Putamen (tissue), 1 donor: ENCODE data around the gene MTSS2.

Source experiments
- DNase-seq: peaks from one replicate; pipeline ENCODE4 v3.0.0-alpha.2; 2016; ENCODE audit warnings: low spot score

MTSS2 gene

DNA sequence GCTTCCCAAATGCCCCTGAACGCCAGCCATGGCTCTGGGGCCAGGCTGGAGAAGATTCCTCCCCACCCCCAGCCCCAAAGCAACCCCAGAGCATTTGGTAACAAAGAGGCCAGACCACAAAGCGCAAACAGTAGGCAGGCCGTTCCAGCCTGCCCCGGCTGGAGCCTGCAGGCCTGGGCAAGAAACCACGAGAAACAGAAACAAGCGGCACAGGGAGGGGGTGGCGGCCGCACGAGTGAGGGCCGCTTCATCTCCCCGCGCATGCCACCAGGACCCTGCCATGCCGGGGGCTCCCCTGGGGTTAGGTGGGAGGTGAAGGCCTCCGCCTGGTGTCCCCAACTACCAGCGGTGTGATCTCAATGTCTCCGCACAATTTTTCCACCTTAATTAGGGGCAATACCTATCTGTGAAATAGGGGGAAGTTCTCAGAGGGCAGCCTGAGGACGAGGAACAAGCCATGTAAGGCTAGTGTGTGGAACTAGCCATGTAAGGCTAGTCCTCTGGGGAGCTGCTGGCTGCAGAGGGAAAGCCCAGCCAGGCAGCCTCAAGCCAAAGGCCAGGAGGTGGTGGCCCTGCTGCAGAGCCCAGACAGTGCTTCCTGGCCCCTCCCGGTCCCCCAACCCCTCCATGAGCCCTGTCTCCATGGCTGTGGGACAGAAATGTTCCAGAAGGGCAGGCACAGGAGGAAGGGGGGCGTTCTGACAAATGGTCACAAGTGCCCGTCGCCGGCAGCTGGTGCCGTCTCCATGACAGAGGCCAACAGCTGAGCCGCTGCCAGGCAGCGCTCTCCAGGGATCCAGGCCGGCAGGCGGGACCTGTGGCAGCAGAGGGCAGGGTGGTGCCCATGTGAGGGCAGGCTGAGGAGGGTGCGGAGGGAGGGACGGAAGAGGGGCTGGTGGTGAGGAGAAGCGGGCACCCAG, 14.5 kb upstream of the MTSS2 start:
- peak; percentile 76 for DNase-seq

DNA sequence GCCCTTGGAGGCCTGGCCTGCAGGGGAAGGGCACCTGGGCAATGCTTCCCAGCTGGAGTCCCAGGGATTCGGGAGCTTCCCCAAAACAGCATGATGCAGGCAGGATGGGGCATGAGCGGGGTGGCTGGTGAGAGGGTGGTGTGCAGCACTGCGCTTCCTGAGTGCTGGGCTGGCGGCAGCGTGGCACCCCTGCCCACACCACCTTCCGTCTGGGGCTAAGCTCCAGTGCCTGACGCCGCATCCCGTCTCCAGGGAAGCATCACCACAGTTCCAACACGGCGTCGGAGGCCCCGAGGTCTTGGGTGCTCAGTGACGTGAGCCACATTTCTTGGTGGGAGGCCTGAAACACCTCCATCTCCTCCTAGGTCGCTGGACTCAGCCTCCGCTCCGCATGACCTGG, 13.8 kb upstream of the MTSS2 start:
- DNase-seq: no peak

DNA sequence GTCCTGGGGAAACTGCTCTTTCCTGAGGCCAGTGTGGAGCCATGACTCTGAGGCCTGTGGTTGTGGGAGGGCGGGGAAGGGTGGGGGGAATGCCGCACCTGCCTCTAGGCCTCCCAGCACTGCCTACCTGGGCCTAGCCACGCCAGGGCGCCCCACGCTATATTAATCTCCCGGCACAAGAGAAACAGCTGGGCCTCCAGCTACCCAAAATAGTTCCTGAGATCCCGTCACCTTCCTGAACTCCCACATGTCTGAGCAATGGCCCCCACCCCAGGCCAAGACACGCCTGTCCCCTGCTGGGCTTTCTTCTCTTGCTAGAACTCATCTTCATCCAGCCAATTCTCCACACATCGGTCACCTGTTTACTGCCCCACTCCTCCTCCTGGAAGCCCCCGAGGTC, 13.0 kb upstream of the MTSS2 start:
- no peak for DNase-seq

DNA sequence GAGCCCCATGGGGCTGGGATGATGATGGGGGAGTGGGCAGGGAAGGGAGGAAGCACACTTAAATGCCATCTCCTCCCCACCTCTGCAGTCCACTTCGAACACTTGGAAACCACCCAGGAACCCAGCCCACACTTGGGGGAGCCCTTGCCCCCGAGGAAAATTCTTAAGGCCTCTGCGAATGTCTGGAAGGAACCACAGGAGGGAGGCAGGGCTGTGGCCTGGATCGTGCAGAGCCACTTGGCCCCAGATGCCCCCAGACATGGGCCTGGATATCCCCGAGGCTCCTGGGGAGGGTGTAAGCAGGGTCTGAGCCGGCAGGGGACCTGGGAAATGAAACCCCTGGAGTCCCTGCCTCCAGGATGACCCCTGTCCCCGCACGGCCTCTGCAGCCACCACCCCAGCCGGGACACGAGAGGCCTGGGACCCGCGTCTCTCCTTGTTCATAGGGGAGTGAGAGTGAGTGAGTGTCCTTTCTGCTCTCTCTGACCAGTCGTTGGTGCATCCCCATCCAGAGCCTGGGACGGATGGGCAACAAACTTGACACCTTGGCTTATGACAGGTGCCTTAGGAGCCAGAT, 11.8 kb upstream of the MTSS2 start:
- no peak for DNase-seq

DNA sequence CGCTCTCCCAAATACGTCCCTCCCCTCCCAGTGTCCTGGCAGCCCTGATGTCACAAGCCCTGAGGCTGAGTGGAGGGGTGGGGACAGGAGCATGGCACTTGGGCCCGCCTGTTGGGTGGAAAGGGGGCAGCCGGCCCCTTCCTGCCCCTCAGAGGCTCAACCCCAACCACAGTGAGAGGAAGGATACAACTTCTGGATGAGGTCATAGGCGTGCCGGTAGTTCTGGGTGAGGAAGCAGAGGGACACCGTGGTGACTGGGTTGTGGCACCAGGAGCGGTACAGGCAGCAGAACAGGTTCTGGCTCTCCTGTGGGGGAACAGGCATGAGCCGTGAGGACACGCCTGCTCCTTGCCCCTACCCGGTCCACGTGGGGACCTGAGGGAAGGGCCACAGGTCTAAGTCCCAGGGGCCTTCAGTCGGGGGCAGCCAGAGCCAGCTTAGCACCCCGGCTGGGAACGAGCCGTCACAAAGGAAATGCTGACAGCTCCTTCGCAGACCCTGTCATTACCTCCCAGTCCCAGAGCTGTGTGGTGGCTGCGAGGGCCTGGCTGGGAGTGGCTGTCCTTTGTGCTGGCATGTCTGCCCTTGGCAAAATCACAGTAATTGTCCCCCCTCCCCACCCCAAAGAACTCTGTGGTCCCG, 11.2 kb upstream of the MTSS2 start:
- no peak for DNase-seq

DNA sequence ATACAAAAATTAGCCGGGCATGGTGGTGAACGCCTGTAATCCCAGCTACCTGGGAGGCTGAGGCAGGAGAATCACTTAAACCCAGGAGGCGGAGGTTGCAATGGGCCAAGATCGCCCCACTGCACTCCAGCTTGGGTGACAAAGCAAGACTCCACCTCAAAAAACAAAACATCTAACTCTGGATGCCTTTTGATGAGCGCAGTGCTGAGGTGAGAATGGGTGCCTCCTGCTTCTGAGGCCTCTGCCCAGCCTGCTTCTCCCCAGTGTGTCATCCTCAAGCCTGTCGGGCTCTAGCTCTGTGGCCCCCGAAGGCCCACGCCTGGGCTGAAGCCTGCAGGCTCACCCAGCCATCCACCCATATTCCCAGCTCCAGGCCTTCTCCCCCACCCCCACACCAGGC, 10.5 kb upstream of the MTSS2 start:
- DNase-seq: no peak

DNA sequence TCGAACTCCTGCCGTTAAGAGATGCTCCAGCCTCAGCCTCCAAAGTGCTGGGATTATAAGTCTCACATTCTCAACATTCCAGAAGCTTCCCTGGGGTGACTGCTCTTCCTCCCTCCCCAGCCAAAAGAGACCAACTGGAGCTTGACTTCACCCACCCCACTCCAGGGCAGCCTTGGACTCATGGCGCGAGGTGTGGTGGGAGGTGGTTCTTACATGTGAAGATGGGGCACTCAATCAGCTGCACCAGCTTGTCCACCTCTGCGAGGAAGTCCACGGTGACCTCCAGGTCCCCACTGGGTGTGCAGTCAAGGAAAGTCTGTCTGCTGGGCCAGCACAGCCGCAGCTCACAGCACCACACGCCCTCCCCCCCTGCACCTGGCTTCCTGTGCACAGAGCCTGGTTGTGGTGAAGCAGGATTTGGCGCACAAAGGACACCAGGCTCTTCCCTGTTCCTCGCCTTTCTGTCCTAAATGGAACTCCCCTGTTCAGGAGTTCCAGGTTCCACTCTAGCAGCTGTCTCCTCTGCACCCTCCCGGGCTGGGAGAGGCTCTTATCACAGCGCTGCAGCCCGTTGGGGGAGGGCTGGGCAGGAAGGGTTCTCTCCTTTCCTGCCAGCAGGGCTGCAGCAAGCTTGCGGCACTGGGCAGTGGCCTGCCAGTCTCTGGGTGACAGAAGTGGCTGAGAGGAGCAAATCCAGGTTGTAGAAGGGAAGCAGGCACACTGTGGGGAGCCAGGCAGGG, 9.6 kb upstream of the MTSS2 start:
- no peak for DNase-seq

DNA sequence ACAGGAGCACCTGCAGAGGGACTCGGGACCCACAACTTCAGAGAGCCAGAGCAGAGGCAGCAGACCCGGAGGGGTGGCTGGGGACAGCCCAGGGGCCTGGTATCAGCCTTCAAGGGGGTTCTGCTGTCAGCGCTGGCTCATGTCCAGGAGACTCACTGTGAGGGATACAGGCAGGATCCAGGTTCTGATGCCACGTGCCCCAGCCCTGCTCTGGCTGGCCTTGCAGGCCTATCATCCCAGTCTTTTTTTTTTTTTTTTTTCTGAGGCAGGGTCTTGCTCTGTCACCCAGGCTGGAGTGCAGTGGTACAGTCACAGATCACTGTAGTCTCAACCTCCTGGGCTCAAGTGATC, 9.0 kb upstream of the MTSS2 start:
- DNase-seq: no peak

DNA sequence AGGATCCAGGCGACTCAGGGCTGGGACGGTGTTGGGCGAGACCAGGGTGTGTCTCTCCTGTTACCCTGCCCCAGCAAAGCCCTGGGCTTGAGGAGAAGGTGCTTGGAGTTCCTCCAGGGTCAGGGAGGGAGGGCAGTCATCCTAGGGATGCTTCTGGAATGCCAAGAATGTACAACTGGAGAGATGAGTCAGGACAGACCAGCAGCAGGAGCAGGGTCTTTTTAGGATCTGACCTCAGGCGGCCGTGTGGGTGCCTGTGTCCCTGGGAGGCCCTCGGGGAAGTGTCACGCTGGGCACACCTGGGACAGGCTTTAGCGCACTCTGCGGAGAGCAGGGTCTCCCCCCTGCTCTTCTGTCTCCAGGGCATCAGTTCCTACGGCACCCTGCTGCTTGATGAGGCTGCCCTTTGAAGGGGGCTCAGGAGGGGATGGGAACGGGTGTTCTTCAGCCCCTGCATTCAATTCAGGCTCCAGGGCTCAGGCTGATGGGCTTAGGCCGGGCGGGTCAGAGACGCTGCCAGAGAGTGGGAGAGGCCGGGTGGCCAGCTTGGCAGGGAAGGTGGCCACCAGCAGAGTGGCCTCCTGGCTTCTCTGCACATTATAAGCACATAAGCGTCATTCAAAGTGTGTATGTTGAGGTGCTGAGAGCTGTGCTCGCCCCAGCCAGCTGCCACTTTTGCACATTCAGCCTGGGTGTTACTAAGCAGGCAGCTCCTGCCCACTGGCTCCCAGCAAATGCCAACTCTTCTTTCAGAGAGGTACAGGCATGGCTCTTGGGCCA, 8.4 kb upstream of the MTSS2 start:
- DNase-seq: no peak

DNA sequence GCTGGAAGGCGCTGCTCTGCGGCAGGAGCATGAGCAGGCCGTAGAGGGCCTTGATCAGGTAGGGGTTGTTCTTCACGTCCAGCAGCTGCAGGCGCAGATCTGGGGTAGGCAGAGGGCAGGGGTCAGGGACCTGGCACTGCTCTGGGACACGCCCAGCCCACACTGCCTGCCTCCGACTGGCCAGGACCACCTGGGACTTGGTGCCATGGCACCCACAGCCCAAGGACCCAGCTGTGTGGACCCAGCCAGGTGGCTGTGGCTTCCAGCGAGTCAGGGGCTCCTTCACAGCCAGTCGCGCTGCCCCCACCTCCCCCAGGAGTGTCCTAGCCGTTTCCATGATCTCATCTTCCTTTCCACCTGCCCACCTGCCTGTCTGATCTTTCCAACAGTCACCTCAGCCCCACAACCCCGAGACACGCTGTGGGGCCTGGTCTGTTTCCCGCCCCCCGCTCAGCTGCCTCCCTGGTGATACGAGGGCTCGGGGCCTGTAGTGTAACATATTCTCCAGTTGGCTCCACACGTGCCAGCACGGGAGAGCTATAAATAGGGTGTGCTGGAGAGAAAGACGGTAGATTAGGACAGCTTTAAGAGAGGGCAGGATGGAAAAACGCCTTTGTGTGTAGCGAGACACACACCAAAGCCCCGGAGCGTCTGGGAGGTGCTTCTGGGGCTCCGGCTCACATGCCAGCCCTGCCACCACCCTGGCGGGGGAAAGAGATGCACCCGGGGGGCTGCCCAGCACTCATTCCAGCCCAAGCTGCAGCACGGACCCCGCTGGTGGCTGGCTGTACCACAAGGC, 7.2 kb upstream of the MTSS2 start:
- DNase-seq: no peak

DNA sequence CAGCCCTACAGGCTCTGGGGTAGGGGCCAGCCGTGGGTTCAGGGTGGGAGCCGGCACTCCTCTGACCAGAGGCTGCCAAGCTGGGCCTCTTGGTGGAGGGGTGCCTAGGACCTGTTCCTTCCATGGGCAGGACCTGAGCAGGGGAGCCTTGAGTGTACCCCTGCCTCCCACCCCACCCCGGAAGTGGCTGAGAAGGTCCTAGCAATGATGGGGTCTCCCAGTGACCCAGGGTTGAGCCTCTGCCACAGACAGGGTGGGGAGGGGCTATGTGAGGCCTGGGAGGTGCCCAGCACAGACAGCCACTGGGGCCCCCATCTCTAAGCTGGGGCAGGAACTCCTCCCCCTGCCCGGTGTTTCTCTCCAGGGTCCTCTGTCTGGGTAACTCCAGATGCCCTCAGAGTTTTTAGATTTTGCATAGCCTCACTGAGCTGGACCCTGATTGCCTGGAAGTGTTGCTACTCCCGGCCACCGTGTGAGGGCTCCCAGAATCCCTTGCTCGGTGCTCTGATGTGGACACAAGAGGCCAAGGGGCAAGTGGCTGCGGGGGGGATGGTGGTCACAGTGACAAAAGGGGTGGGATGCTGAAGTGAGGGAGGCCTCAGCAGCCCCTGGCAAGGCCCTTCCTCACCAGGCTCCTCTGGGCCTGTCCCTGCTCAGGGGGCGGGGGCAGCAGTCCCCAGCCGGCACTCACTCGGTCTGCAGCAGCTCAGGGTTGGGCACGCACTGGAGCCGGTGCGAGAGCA, 6.4 kb upstream of the MTSS2 start:
- no peak for DNase-seq

DNA sequence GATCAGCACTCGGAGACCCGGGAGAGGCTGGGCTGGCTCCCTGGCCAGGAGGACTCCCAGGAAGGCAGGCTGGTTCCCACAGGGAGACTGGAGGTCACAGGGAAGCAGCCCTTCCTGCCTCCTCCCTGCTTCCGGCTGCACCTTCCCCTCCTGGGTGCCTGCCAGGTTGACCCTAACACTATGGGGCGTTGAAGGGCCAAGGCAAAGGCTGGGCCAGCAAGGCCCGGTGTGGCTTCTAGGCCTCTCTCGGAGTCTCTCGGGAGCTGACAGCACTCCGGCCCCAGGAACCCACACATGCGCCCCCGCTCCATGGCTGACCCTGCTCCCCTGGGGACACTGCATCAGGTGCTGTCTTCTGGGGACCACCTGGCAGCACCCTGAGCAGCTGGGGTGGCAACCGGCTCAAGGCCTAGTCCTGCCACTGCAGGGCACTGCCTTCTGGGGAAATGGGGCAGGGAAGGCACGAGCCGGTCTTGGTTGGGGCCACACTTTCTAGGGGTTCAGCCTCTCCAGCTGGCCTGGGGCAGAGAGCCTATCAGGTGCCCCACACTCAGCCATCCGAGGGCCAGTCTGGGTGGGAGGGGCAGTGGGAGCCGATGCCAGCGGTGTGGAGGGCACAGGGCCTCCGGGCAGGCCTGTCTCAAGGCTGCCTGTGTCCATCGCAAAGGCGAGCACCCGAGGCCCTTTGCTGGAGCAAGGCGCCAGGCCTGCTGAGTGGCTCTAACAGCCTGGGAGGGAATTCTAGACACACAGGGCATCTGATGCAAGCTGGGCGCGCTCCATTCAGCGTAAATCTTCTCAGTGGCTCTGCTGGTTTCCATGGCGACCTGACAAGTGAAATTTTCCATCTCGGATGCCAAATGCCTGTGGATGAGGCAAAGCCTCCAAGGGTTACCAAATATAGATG, 5.6 kb upstream of the MTSS2 start:
- peak; percentile 87 for DNase-seq

DNA sequence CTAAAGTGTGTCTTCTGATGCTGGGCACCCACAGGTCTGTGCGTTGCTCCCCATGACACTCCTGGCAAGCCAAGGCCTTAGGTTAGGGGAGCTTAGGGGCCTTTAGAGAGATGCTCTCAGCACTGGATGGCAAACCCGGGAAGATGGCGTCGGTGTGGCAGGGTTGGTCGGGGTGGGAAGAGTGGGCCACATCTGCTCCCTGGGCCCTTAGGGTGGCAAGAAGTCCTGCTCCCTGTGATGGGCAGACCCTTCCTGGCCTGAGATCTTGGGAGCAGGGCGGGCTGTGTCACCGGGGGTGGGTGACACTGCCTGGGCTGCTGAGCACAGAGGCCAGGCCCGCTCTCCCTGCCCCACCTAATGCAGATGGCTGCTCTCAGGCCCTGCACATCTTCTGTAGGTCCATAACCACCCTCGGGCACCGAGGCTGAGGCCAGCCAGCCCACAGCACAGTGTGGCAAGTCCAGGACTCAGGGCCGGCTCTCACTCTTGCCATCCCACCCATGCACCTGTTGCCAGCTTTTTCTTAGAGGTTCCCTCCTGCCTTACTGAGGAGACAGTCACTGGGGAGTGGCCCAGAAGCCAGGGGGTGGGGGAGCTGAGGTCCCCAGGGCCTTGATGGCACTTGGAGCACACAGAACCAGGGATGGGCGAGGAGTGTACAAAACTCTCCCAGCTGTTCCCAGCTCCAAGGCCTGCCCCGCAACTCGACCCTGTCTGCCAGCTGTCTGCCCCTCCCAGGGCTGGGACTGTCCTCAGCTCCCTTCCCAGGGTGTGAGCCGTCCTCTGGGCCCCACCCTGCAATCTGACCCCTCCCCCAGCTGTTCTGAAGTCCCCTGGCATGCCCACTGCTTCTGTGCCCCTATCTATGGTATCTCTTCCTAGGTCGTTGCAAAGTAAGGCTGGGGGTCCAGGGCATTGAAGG, 4.4 kb upstream of the MTSS2 start:
- no peak for DNase-seq

DNA sequence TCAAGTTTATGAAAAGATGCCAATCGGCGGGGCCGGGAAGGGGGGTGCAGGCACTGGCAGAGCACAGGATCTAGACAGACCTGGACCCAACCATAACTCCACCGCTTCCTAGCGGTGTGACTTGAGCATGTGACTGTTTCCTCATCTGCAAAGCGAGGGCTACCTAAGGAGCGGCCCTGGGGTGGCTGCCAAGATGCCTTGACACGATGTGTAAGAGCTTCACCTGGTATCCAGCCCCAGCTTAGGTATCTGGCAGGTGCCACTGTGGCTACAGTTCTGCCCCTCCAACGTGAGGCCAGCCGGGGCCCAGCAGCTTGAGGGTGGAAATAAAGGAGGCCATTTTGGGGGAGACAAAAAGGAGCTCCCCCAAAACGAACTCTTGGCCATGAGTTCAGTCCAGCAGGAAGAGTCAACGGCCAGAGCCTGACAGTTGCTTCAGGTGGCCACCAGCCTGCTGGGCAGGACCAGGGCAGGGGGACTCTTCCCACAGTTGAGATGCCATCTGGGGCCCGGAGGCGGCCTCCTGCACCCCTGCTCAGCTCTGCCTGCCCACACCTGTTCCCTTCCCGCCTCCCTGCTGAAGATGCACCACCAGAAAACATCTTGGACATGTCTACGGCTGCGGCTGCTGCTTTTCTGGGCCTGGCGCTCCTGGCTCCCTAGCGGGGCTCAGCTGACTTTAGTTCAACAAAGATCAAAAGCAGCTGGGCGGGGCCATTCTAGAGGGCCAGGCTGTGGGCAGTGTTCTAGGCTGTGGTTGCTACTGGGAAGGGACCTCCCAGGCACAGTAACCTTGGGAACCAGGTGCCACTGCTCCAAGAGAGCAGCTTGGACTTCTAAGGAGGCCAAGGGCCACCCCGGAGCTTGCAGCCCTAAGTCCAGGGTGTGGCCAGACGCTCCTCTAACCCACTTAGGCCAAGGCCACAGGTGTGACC, 3.4 kb upstream of the MTSS2 start:
- DNase-seq: no peak

DNA sequence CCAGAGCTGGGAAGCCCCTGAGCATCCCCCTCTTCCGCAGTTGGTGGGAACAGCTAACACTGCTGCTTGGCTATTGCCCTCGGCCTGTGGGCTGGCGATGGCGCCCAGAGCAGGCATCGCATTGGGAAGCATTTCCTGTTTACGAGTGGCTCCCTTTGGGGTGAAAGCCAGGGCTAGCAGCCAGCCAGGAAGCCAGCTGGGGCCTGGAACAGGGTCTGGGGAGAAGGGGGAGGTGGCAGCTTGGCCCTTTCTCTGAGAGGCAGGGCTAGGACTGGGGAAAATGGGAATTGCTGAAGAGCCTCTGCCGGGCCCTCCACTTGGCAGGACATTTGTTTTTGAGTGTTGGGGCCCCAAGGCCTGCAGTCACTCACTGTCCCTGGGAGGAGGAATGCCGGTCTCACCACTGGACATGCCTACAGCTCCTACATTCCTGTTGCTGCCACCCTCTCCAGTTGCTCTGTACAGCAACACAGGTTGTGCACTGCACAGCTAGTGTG, 2.4 kb upstream of the MTSS2 start:
- peak; percentile 91 for DNase-seq

DNA sequence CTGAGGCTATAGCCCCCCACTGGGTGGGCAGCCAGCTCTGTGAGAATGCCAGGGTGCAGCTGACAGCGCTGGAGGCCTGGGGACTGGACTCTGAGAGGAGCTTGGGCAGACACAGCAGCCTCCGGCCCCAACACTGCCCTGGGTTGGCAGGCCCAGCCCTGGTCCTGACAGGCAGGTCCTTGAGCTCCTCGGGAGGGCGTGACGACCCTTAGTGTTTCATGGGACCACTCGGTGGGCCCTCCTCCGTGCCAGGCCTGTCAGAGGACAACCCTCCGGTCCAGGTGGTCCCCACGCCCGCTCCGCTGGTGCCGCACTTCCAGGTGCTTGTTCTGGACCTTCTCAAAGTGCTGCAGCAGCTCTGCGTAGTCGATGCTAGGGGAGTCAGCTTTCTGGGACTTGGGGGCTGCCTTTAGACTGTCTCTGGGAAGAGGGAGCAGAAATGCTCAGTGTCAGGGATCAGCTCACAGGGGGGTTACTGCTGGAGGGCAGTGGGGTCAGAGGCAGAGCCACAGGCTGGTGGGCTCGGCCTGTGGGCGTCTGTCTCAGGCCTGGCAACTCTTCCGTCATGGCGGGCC, 1.9 kb upstream of the MTSS2 start:
- no peak for DNase-seq
